A673 (cell line): ENCODE measurements around the gene HDX. TPM values are rescaled to one million over a fixed set of nuclear protein-coding genes. Genes with fewer than 3 reads are reported as not detected.

Source experiments
- BruUV-seq: library from RNA; stranded (reverse); fragments of 400-500 nt; replicated peaks from 2 replicates; lab custom pipeline; 2021; lab: Mats Ljungman, UMichigan
- CTCF ChIA-PET: fragments of 300-600 bp; sonication (Branson Sonifier 250); formaldehyde crosslinking; loops from one replicate; lab custom pipeline; 2022; ENCODE audit warnings: antibody characterized with exemption; lab: Charles Lee
- POLR2A ChIA-PET: fragments of 300-600 bp; sonication (Branson Sonifier 250); formaldehyde crosslinking; loops from one replicate; lab custom pipeline; 2022; ENCODE audit warnings: antibody characterized with exemption; ENCODE audit not compliant: low non-redundant PET; lab: Charles Lee
- DNase-seq: peaks from one replicate; pipeline ENCODE4 v3.0.0-alpha.2; 2015; ENCODE audit warnings: low spot score
- H3K27ac ChIP-seq: fragments of 200-600 bp; sonication (generic); 2 replicates; pipeline ENCODE4 v1.5.1; 2016; ENCODE audit warnings: mixed run types, low read depth, mild to moderate bottlenecking, mixed read lengths, antibody characterized with exemption, low read length; ENCODE audit not compliant: poor library complexity, severe bottlenecking
- H3K27me3 ChIP-seq: fragments of 200-600 bp; sonication (generic); replicated peaks from 2 replicates; pipeline ENCODE4 v1.6.1; 2017; ENCODE audit warnings: mixed run types, low read depth, mild to moderate bottlenecking, mixed read lengths, antibody characterized with exemption, low read length; ENCODE audit not compliant: insufficient read depth, poor library complexity
- H3K36me3 ChIP-seq: fragments of 200-600 bp; sonication (generic); 2 replicates; pipeline ENCODE4 v1.6.1; 2016; ENCODE audit warnings: mixed run types, mild to moderate bottlenecking, mixed read lengths, antibody characterized with exemption, low read length; ENCODE audit not compliant: insufficient read depth, poor library complexity, severe bottlenecking
- H3K4me1 ChIP-seq: fragments of 200-600 bp; sonication (generic); 2 replicates; pipeline ENCODE4 v1.6.1; 2017; ENCODE audit warnings: mixed run types, mild to moderate bottlenecking, mixed read lengths, antibody characterized with exemption, low read length; ENCODE audit not compliant: insufficient read depth, poor library complexity, severe bottlenecking
- H3K4me3 ChIP-seq: fragments of 200-600 bp; sonication (generic); 2 replicates; pipeline ENCODE4 v1.5.1; 2016; ENCODE audit warnings: low read depth, mixed run types, mild to moderate bottlenecking, mixed read lengths, low read length; ENCODE audit not compliant: poor library complexity, severe bottlenecking
- H3K9me3 ChIP-seq: fragments of 200-600 bp; sonication (generic); 2 replicates; pipeline ENCODE4 v1.6.1; 2016; ENCODE audit warnings: mixed run types, low read depth, mild to moderate bottlenecking, mixed read lengths, antibody characterized with exemption, low read length; ENCODE audit not compliant: poor library complexity, severe bottlenecking
- EZH2 ChIP-seq: fragments of 200-600 bp; sonication (generic); IDR thresholded peaks from 2 replicates; pipeline ENCODE4 v1.6.1; 2017; ENCODE audit warnings: borderline replicate concordance, low read depth, mild to moderate bottlenecking, mixed read lengths, antibody characterized with exemption, low read length; ENCODE audit not compliant: poor library complexity, severe bottlenecking
- intact Hi-C: fragments of 100-400 bp; cut with micrococcal nuclease; formaldehyde crosslinking; loops from one replicate; pipeline ENCODE4 v1.10.0; 2022; ENCODE audit not compliant: unreplicated experiment
- total RNA-seq: library from RNA; stranded (reverse); gene quantifications from 2 replicates; pipeline ENCODE4 v1.2.3, GENCODE V29; 2021
- TF ChIP-seq, protein P1 (sequence below): fragments of 300-800, 200-600 bp; sonication (generic); conservative IDR thresholded peaks from 2 replicates; pipeline ENCODE4 v1.5.1; 2017; ENCODE audit warnings: low read depth, mild to moderate bottlenecking, antibody characterized with exemption, low read length, moderate library complexity, mixed read lengths

HDX gene
- total RNA-seq, 1 experiment from 2014 or later = not detected

DNA sequence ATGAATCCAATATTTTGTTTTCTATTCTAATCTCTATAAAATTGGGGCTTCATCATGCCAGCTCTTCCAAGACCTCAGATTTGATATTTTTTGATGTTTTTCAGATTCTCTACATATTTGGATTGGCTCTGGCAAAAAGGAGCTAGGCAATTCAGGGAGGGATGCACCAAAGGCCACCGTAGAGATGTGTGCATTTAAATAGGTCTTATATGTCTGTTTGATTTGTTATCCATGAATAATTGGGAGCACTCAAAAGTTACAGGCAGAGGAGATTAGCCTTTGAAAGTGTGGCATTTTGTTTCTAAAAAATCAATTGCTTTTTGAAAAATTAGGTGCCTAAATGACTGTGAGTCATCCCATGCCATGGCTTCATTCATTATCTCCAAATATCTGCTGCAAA, 167.1 kb downstream of the HDX start:
- CTCF ChIA-PET = no interaction called here
- TF ChIP-seq EZH2 = no peak
- TF ChIP-seq, protein P1, sequence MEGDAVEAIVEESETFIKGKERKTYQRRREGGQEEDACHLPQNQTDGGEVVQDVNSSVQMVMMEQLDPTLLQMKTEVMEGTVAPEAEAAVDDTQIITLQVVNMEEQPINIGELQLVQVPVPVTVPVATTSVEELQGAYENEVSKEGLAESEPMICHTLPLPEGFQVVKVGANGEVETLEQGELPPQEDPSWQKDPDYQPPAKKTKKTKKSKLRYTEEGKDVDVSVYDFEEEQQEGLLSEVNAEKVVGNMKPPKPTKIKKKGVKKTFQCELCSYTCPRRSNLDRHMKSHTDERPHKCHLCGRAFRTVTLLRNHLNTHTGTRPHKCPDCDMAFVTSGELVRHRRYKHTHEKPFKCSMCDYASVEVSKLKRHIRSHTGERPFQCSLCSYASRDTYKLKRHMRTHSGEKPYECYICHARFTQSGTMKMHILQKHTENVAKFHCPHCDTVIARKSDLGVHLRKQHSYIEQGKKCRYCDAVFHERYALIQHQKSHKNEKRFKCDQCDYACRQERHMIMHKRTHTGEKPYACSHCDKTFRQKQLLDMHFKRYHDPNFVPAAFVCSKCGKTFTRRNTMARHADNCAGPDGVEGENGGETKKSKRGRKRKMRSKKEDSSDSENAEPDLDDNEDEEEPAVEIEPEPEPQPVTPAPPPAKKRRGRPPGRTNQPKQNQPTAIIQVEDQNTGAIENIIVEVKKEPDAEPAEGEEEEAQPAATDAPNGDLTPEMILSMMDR = no peak
- Histone ChIP-seq H3K27ac (no peak overlapping the region), H3K4me3 (no peak overlapping the region), H3K27me3 (no peaks in the 10 kb centered on the region), H3K9me3 (peaks cover 7% of the 10 kb centered on the region), H3K36me3 (no peaks in the 10 kb centered on the region), H3K4me1 (no peaks in the 10 kb centered on the region)
- BruUV-seq = no TSS peak
- DNase-seq = no peak
- POLR2A ChIA-PET = no interaction called here
- intact Hi-C loops = no loop called here

DNA sequence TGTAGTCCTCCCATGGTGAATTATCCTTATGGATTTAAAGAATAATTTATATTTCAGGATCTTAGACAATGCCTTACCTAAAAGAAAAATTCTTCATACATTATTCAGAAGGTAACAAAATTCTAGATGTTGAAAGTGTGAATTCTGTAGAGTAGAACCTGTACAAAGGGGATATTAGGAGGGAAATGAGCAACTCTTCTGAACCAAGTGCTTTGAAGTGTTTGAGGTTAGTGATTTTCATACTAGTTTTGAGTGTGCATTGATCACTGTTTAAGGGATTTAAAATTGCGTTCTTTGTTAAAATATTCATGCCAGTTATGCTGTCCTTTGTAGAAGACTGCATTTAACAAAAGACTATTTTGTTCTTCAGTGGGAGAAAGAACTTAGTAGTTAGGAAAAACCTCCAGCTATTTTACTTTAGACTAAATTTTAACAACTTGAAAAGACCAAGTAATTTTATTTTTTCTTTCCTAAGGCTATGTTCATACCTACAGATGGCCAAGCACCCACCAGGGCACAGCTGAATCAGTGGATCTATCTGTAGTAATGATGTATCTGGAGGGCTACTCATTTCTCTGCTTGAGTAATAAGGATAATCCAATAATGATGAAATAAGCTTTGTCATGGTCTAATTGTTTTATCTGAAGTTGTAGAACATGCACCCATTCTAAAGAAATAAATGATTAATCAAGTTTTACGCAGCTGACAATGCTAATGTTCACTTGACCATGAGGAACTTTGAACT, 180.0 kb downstream of the HDX start:
- H3K27me3 ChIP-seq = no peaks in the 10 kb centered on the region
- no TSS peak for BruUV-seq
- TF ChIP-seq, protein P1 = no peak
- no peak for TF ChIP-seq EZH2
- POLR2A ChIA-PET = no interaction called here
- CTCF ChIA-PET = no interaction called here
- intact Hi-C loops = no loop called here
- no peak for DNase-seq
- H3K4me3 ChIP-seq = no peak overlapping the region
- H3K9me3 ChIP-seq = no peaks in the 10 kb centered on the region
- H3K36me3 ChIP-seq = no peaks in the 10 kb centered on the region
- H3K27ac ChIP-seq = no peak overlapping the region
- no peaks in the 10 kb centered on the region for H3K4me1 ChIP-seq

DNA sequence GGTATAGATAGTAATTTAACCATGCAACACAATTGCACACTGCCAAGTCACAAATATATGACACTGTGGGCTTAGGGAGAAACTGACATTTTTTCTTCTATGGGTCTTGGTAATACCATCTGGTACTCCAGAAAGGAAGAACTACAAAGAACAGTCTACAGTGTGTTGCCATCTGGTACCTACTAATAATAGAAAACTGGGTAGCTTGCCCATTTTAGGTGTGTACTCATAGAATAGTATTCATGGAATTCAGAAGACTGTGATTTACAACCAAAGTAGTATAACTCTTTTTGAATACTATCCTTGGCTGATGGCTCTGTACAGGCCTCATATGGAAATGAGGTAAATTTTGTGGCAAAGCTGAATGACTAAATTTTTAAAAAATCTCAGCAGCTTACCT, 181.6 kb downstream of the HDX start:
- CTCF ChIA-PET = no interaction called here
- no TSS peak for BruUV-seq

More for the DNA sequence above, 181.6 kb downstream of the HDX start:
- H3K27me3 ChIP-seq = no peaks in the 10 kb centered on the region
- POLR2A ChIA-PET = interaction anchor here (0.6 kb wide), 1 partner anchor 14 kb away, joined by 4 read pairs; no protein-coding TSS in a partner anchor
- intact Hi-C loops = no loop called here
- TF ChIP-seq, protein P1 = no peak
- no peak for TF ChIP-seq EZH2
- H3K4me1 ChIP-seq = no peaks in the 10 kb centered on the region
- no peak for DNase-seq
- H3K27ac ChIP-seq = no peak overlapping the region
- H3K9me3 ChIP-seq = peaks cover 2% of the 10 kb centered on the region
- no peak overlapping the region for H3K4me3 ChIP-seq
- H3K36me3 ChIP-seq = no peaks in the 10 kb centered on the region
